MM.1S (cell line): ENCODE measurements around the gene APOC1.

Experiments
- EZH2phosphoT487 ChIP-seq: fragments of 300-600 bp; sonication (generic); IDR thresholded peaks from 2 replicates; pipeline ENCODE4 v1.6.1; 2018; ENCODE audit warnings: antibody characterized with exemption, low read length
- TF ChIP-seq, protein P1 (sequence below): fragments of 300-600 bp; sonication (generic); IDR thresholded peaks from 2 replicates; pipeline ENCODE4 v1.5.1; 2016; ENCODE audit warnings: antibody characterized with exemption, low read length, mixed read lengths

DNA sequence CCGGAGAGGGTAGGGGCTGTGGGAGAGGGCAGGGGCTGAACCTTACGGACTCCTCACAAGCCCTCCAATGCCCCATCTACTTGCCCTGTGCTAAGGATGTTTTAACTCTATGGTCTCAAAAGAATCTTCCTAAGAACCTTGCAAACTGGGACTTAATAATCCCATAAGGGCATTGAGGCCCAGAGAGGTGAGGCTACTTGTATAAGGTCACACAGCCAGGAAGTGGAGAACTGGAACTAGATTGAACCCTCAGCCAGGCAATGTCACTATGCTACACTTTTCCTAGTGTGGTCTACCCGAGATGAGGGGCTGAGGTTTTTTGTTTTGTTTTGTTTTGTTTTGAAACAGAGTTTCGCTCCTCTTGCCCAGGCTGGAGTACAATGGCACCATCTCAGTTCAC, 17.1 kb downstream of the APOC1 start:
- TF ChIP-seq, protein P1, sequence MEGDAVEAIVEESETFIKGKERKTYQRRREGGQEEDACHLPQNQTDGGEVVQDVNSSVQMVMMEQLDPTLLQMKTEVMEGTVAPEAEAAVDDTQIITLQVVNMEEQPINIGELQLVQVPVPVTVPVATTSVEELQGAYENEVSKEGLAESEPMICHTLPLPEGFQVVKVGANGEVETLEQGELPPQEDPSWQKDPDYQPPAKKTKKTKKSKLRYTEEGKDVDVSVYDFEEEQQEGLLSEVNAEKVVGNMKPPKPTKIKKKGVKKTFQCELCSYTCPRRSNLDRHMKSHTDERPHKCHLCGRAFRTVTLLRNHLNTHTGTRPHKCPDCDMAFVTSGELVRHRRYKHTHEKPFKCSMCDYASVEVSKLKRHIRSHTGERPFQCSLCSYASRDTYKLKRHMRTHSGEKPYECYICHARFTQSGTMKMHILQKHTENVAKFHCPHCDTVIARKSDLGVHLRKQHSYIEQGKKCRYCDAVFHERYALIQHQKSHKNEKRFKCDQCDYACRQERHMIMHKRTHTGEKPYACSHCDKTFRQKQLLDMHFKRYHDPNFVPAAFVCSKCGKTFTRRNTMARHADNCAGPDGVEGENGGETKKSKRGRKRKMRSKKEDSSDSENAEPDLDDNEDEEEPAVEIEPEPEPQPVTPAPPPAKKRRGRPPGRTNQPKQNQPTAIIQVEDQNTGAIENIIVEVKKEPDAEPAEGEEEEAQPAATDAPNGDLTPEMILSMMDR = no peak
- TF ChIP-seq EZH2phosphoT487 = no peak
